Nephron progenitor cell (in vitro differentiated cells): Measurements from ENCODE around the gene TMEM108.

Source experiments
- DNase-seq: peaks from one replicate; pipeline ENCODE4 v3.0.0; 2021
- H3K27ac Mint-ChIP-seq: 2 replicates; pipeline ENCODE4 v1.8.0; 2021; ENCODE audit warnings: mild to moderate bottlenecking, moderate library complexity, mixed read lengths
- H3K27me3 Mint-ChIP-seq: 2 replicates; pipeline ENCODE4 v1.8.0; 2021; ENCODE audit warnings: mild to moderate bottlenecking, low read depth, mixed read lengths; ENCODE audit not compliant: poor library complexity
- H3K36me3 Mint-ChIP-seq: 2 replicates; pipeline ENCODE4 v1.8.0; 2021; ENCODE audit warnings: low read depth, mixed read lengths
- H3K4me1 Mint-ChIP-seq: 2 replicates; pipeline ENCODE4 v1.8.0; 2021; ENCODE audit warnings: mixed read lengths
- H3K4me3 Mint-ChIP-seq: 2 replicates; pipeline ENCODE4 v1.8.0; 2021; ENCODE audit warnings: mild to moderate bottlenecking, moderate library complexity, mixed read lengths
- H3K9me3 Mint-ChIP-seq: 2 replicates; pipeline ENCODE4 v1.8.0; 2021; ENCODE audit warnings: mild to moderate bottlenecking, moderate library complexity, mixed read lengths
- TF ChIP-seq, protein P1 (sequence below): fragments of 200-600 bp; sonication (generic); IDR thresholded peaks from 2 replicates; pipeline ENCODE4 v1.5.0; 2021; ENCODE audit warnings: antibody characterized with exemption

Gene TMEM108

DNA sequence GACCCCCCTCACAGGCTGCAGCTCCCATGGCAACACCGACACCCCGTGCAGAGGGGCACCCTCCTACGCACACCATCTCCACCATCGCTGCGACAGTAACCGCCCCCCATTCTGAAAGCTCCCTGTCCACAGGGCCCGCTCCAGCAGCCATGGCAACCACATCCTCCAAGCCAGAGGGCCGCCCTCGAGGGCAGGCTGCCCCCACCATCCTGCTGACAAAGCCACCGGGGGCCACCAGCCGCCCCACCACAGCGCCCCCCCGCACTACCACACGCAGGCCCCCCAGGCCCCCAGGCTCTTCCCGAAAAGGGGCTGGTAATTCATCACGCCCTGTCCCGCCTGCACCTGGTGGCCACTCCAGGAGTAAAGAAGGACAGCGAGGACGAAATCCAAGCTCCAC, 341.7 kb downstream of the TMEM108 start:
- H3K27me3 Mint-ChIP-seq: no peaks in the 10 kb centered on the region
- no peak overlapping the region for H3K27ac Mint-ChIP-seq
- DNase-seq: no peak
- TF ChIP-seq, protein P1, sequence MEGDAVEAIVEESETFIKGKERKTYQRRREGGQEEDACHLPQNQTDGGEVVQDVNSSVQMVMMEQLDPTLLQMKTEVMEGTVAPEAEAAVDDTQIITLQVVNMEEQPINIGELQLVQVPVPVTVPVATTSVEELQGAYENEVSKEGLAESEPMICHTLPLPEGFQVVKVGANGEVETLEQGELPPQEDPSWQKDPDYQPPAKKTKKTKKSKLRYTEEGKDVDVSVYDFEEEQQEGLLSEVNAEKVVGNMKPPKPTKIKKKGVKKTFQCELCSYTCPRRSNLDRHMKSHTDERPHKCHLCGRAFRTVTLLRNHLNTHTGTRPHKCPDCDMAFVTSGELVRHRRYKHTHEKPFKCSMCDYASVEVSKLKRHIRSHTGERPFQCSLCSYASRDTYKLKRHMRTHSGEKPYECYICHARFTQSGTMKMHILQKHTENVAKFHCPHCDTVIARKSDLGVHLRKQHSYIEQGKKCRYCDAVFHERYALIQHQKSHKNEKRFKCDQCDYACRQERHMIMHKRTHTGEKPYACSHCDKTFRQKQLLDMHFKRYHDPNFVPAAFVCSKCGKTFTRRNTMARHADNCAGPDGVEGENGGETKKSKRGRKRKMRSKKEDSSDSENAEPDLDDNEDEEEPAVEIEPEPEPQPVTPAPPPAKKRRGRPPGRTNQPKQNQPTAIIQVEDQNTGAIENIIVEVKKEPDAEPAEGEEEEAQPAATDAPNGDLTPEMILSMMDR: no peak
- no peaks in the 10 kb centered on the region for H3K36me3 Mint-ChIP-seq
- no peak overlapping the region for H3K4me3 Mint-ChIP-seq
- H3K9me3 Mint-ChIP-seq: no peaks in the 10 kb centered on the region
- peaks cover 23% of the 10 kb centered on the region for H3K4me1 Mint-ChIP-seq

DNA sequence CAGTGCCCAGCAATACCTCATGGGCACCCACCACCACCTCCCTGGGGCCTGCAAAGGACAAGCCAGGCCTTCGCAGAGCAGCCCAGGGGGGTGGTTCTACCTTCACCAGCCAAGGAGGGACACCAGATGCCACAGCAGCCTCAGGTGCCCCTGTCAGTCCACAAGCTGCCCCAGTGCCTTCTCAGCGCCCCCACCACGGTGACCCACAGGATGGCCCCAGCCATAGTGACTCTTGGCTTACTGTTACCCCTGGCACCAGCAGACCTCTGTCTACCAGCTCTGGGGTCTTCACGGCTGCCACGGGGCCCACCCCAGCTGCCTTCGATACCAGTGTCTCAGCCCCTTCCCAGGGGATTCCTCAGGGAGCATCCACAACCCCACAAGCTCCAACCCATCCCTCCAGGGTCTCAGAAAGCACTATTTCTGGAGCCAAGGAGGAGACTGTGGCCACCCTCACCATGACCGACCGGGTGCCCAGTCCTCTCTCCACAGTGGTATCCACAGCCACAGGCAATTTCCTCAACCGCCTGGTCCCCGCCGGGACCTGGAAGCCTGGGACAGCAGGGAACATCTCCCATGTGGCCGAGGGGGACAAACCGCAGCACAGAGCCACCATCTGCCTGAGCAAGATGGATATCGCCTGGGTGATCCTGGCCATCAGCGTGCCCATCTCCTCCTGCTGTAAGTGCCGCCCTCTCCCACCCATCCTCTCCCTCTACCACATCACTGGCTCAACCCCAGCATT, 342.5 kb downstream of the TMEM108 start:
- Mint-ChIP-seq H3K36me3 (no peaks in the 10 kb centered on the region), H3K27me3 (no peaks in the 10 kb centered on the region), H3K9me3 (no peaks in the 10 kb centered on the region), H3K4me1 (peaks cover 23% of the 10 kb centered on the region), H3K4me3 (no peak overlapping the region), H3K27ac (no peak overlapping the region)
- TF ChIP-seq, protein P1: no peak
- DNase-seq: no peak

GRCh38 chr3:133381346-133382109, 343.3 kb downstream of the TMEM108 start:
- DNase-seq: no peak
- Mint-ChIP-seq H3K27ac (no peak overlapping the region), H3K4me3 (no peak overlapping the region), H3K36me3 (no peaks in the 10 kb centered on the region), H3K4me1 (peaks cover 21% of the 10 kb centered on the region), H3K27me3 (no peaks in the 10 kb centered on the region), H3K9me3 (no peaks in the 10 kb centered on the region)
- TF ChIP-seq, protein P1: no peak

DNA sequence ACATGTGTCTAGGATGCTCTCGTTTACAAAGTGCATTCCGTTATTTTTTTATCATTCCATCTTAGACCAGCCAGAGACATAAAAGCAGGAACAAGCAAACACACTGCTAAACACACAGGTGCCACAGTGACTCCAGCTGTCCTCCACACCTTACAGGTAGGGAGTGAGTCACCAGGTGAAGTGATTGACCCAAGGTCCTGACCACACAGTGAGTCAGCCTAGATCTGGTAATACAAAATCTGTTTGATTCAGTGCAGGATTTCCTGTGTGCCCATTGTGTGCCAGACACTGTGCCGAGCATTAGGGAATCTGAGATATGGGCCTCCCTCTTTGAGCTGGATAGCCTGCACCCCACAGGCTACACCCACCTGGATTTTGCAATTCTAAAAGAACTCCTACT, 345.0 kb downstream of the TMEM108 start:
- H3K36me3 Mint-ChIP-seq: no peaks in the 10 kb centered on the region
- no peak for DNase-seq
- H3K4me3 Mint-ChIP-seq: no peak overlapping the region
- H3K4me1 Mint-ChIP-seq: peaks cover 22% of the 10 kb centered on the region
- H3K9me3 Mint-ChIP-seq: no peaks in the 10 kb centered on the region
- H3K27ac Mint-ChIP-seq: no peak overlapping the region
- TF ChIP-seq, protein P1: no peak
- H3K27me3 Mint-ChIP-seq: no peaks in the 10 kb centered on the region

DNA sequence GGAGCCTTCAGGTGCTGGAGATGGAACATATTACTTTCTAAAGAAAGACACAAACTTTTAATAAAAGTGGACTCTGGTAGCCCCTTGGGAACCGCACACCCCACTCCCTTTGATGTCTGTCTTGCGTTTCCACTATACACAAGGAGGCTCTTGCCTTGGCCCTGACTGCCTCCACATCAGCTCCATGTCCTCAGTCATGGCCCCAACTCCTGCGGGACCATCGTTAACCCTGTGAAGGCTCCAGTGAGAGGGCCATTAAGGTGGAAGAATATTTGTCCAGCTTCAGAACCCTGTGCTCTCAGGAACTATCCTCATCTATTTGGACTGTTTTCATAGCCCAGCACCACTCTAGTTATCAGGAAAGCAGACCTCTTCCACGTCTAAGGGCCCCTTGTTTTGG, 345.6 kb downstream of the TMEM108 start:
- TF ChIP-seq, protein P1: no peak
- no peak overlapping the region for H3K4me3 Mint-ChIP-seq
- H3K27me3 Mint-ChIP-seq: no peaks in the 10 kb centered on the region
- DNase-seq: no peak
- no peak overlapping the region for H3K27ac Mint-ChIP-seq
- no peaks in the 10 kb centered on the region for H3K9me3 Mint-ChIP-seq
- peaks cover 23% of the 10 kb centered on the region for H3K4me1 Mint-ChIP-seq
- H3K36me3 Mint-ChIP-seq: no peaks in the 10 kb centered on the region
